MM.1S (cell line): ENCODE results near the gene RSRC1.

Experiments
- DNase-seq: peaks from one replicate; pipeline ENCODE4 v3.0.0-alpha.2; 2015
- H2AFZ ChIP-seq: fragments of 300-600 bp; sonication (generic); 2 replicates; pipeline ENCODE4 v1.6.0; 2016; ENCODE audit warnings: antibody characterized with exemption, low read length
- H3F3A ChIP-seq: fragments of 300-600 bp; sonication (generic); 2 replicates; pipeline ENCODE4 v1.6.1; 2016; ENCODE audit warnings: mild to moderate bottlenecking, antibody characterized with exemption, low read length, moderate library complexity, mixed read lengths; ENCODE audit not compliant: insufficient read depth
- H3K27ac ChIP-seq: fragments of 300-600 bp; sonication (generic); 2 replicates; pipeline ENCODE4 v1.5.1; 2016; ENCODE audit warnings: mild to moderate bottlenecking, low read length
- H3K27me3 ChIP-seq: fragments of 300-600 bp; sonication (generic); replicated peaks from 2 replicates; pipeline ENCODE4 v1.6.0; 2016; ENCODE audit warnings: low read length; ENCODE audit not compliant: insufficient read depth
- H3K36me3 ChIP-seq: fragments of 300-600 bp; sonication (generic); replicated peaks from 2 replicates; pipeline ENCODE4 v1.6.1; 2016; ENCODE audit warnings: mild to moderate bottlenecking, low read length, mixed read lengths; ENCODE audit not compliant: insufficient read depth
- H3K4me1 ChIP-seq: fragments of 300-600 bp; sonication (generic); 2 replicates; pipeline ENCODE4 v1.6.1; 2016; ENCODE audit warnings: low read length, mixed read lengths
- H3K4me2 ChIP-seq: fragments of 300-600 bp; sonication (generic); 2 replicates; pipeline ENCODE4 v1.6.0; 2016; ENCODE audit warnings: low read depth, low read length
- H3K4me3 ChIP-seq: fragments of 300-600 bp; sonication (generic); 2 replicates; pipeline ENCODE4 v1.5.1; 2016; ENCODE audit warnings: low read length, mixed read lengths
- H3K79me2 ChIP-seq: fragments of 300-600 bp; sonication (generic); 2 replicates; pipeline ENCODE4 v1.6.1; 2016; ENCODE audit warnings: mixed run types, low read length, mixed read lengths
- H3K9ac ChIP-seq: fragments of 300-600 bp; sonication (generic); 2 replicates; pipeline ENCODE4 v1.6.1; 2016; ENCODE audit warnings: low read length, mixed read lengths
- H3K9me2 ChIP-seq: fragments of 300-600 bp; sonication (generic); replicated peaks from 2 replicates; pipeline ENCODE4 v1.6.1; 2016; ENCODE audit warnings: mild to moderate bottlenecking, low read length, mixed read lengths; ENCODE audit not compliant: insufficient read depth
- H3K9me3 ChIP-seq: fragments of 300-600 bp; sonication (generic); replicated peaks from 2 replicates; pipeline ENCODE4 v1.6.1; 2016; ENCODE audit warnings: mild to moderate bottlenecking, low read length, mixed read lengths; ENCODE audit not compliant: insufficient read depth
- H4K20me1 ChIP-seq: fragments of 300-600 bp; sonication (generic); 2 replicates; pipeline ENCODE4 v1.6.1; 2016; ENCODE audit warnings: mild to moderate bottlenecking, low read length, moderate library complexity, mixed read lengths; ENCODE audit not compliant: insufficient read depth
- CTCF ChIP-seq: fragments of 300-600 bp; sonication (generic); IDR thresholded peaks from 2 replicates; pipeline ENCODE4 v1.5.1; 2016; ENCODE audit warnings: antibody characterized with exemption, low read length, mixed read lengths
- EZH2 ChIP-seq: fragments of 300-600 bp; sonication (generic); optimal IDR thresholded peaks from 2 replicates; pipeline ENCODE3; 2017; ENCODE audit warnings: low read depth, mild to moderate bottlenecking, antibody characterized with exemption, low read length, mixed read lengths
- EZH2phosphoT487 ChIP-seq: fragments of 300-600 bp; sonication (generic); IDR thresholded peaks from 2 replicates; pipeline ENCODE4 v1.6.1; 2018; ENCODE audit warnings: antibody characterized with exemption, low read length

Gene RSRC1

GRCh38 chr3:158200955-158201354, 91.1 kb downstream of the RSRC1 start:
- no peak overlapping the region for H2AFZ ChIP-seq
- no peaks in the 10 kb centered on the region for H3K27me3 ChIP-seq
- H3K79me2 ChIP-seq = peaks cover 10% of the 10 kb centered on the region; the same call in 1 of the 2 replicates
- H3K4me3 ChIP-seq = no peak overlapping the region
- no peak overlapping the region for H3K9ac ChIP-seq
- no peak overlapping the region for H3K4me2 ChIP-seq
- H3K27ac ChIP-seq = no peak overlapping the region
- no peak for DNase-seq
- H3K36me3 ChIP-seq = no peaks in the 10 kb centered on the region; the same call in 1 of the 2 replicates
- H3K9me2 ChIP-seq = no peaks in the 10 kb centered on the region
- no peaks in the 10 kb centered on the region for H3F3A ChIP-seq
- no peaks in the 10 kb centered on the region for H3K9me3 ChIP-seq
- TF ChIP-seq EZH2phosphoT487 (no peak), EZH2 (no peak), CTCF (no peak)
- no peaks in the 10 kb centered on the region for H3K4me1 ChIP-seq
- H4K20me1 ChIP-seq = no peaks in the 10 kb centered on the region

GRCh38 chr3:158205324-158205723, 95.4 kb downstream of the RSRC1 start:
- H3K79me2 ChIP-seq = 0 out of 2 replicates have a peak, but pooled peaks cover 3% of the 10 kb centered on the region
- no peaks in the 10 kb centered on the region for H3K4me1 ChIP-seq
- H3F3A ChIP-seq = no peaks in the 10 kb centered on the region
- no peaks in the 10 kb centered on the region for H3K9me2 ChIP-seq
- H3K27me3 ChIP-seq = no peaks in the 10 kb centered on the region
- H3K9ac ChIP-seq = no peak overlapping the region
- no peaks in the 10 kb centered on the region for H3K9me3 ChIP-seq
- H3K4me2 ChIP-seq = no peak overlapping the region
- H2AFZ ChIP-seq = no peak overlapping the region
- no peak overlapping the region for H3K4me3 ChIP-seq
- no peaks in the 10 kb centered on the region for H4K20me1 ChIP-seq
- no peak for DNase-seq
- H3K27ac ChIP-seq = no peak overlapping the region
- TF ChIP-seq CTCF (no peak), EZH2phosphoT487 (no peak), EZH2 (no peak)
- no peaks in the 10 kb centered on the region; the same call in 1 of the 2 replicates for H3K36me3 ChIP-seq

GRCh38 chr3:158205994-158206393, 96.1 kb downstream of the RSRC1 start:
- Histone ChIP-seq H3K4me1 (no peaks in the 10 kb centered on the region), H3F3A (no peaks in the 10 kb centered on the region), H3K27ac (no peak overlapping the region), H3K9me2 (no peaks in the 10 kb centered on the region), H3K79me2 (0 out of 2 replicates have a peak, but pooled peaks cover 3% of the 10 kb centered on the region), H3K36me3 (no peaks in the 10 kb centered on the region; the same call in 1 of the 2 replicates), H3K9ac (no peak overlapping the region), H3K27me3 (no peaks in the 10 kb centered on the region), H3K4me3 (no peak overlapping the region), H4K20me1 (no peaks in the 10 kb centered on the region), H3K4me2 (no peak overlapping the region), H3K9me3 (no peaks in the 10 kb centered on the region), H2AFZ (no peak overlapping the region)
- no peak for TF ChIP-seq EZH2
- no peak for TF ChIP-seq EZH2phosphoT487
- TF ChIP-seq CTCF = no peak
- no peak for DNase-seq
